Suppressor macrophage treated with lipopolysaccharide for 1 hour (primary cell): ENCODE results near the gene PDE9A.

Experiments
- DNase-seq, 3 donors: peaks; one replicate each; pipeline ENCODE4 v3.0.0-alpha.2; 2020 to 2022

PDE9A gene

DNA sequence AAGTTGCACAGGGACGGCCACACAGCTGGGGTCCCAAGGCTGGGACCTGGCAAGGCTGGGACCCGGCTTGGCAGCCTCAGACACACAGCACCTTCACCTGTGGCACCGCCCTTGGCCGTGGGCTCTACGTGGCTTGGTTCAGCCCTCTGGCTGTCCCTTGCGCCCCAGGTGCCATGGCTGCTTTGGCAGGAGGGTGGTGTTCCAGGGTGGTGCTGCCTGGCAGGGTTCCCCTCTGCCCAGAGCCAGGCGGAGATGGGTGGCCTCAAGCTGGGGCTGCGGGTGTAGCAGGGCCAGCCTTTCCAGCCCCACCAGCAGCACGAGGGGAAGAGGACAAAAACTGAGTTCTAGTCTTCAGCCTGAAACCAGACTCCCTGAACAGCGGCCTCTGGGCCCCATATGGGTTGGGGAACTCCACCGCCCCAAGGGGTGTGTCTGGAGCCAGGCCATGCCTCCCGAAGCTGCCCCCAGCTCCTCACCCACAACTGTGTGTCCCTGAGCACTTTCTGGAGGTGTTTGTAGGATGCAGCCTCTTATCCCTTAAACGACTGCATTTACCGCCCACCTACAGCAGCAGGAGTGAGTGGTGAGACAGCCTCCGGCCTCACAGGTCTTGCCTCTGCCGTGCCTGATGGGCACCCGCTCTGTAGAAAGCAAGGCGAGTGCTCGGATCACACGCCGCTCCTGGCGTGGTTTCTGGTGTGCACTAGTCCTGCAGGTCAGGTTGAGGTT is 92.3 kb downstream of the PDE9A start:
- DNase-seq: no peak

DNA sequence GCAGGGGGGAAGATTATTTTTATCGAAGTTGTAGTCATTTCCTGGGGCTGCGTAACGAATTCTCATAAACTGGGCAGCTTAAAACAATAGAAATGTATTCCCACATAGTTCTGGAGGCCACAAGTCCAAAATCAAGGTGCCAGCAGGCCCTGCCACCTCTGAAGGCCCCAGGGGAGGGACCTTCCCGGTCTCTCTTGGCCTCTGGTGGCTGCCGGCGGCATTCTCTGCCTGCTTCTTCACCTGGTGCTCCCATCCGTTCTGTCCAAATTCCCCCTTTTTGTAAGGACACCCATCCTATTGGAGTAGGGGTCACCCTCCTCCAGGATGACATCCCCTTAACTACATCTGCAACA is 92.8 kb downstream of the PDE9A start:
- peak in 1 of 3 donors; percentile 8 for DNase-seq

- DNase-seq: peak; percentile 89 to 95 (median 91)
These were observed 93.3 kb downstream of the PDE9A start for GRCh38 chr21:42746593-42747275.

GRCh38 chr21:42747276-42747701 is 93.9 kb downstream of the PDE9A start:
- DNase-seq: no peak

DNA sequence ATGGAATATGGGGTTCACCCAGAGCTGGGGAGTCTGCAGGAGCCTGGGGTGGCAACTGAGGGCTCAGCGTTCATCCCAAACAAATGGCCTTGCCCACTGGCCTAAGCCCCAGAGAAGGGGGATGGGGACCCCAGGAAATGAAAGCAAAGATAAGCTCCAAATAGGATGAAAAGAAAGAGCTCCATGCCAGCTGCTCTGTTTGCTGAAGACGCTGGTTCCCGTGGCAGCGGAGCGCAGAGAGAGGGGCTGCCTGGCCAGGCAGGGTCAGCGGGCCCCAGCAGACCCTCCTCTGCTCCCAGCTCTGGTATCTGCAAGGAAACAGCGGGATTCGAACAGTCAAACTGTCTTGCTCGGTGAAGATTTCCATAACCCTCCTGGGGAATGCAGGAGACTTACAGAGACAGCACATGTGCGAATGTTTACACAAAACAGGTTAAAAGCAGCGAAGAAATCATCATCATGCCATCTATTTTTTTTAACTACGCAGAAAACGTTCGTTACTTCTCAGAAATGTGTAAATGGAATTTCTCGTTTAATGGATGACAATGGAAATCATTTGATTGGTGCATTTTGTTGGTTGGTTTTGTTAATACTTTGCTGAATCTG is 94.4 kb downstream of the PDE9A start:
- no peak for DNase-seq

DNA sequence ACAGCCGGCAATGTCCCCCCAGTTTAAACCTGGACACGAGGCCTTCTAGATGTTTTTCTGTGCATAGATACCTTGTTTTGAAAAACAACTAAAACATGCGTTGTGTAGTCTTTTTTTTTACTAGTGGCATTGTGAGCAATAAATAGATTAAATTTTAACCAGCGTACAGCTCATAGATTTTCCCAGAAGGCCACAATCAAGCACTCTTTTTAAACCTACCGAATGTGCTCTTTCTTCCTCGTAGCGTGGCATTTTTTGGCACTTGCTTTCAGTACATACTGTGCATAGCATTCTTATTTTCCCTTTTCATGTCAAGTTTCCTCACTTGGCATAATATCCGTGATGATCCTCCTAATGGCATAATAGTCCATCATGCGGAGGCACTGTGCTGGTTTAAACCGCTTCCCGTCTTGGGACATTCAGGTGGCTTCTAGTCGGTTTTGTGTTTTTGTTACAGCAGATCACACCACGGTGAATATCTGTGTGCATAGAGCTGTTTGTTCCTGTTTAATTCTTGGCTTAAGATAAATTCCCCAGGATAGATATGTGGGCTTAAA is 95.3 kb downstream of the PDE9A start:
- DNase-seq: no peak

DNA sequence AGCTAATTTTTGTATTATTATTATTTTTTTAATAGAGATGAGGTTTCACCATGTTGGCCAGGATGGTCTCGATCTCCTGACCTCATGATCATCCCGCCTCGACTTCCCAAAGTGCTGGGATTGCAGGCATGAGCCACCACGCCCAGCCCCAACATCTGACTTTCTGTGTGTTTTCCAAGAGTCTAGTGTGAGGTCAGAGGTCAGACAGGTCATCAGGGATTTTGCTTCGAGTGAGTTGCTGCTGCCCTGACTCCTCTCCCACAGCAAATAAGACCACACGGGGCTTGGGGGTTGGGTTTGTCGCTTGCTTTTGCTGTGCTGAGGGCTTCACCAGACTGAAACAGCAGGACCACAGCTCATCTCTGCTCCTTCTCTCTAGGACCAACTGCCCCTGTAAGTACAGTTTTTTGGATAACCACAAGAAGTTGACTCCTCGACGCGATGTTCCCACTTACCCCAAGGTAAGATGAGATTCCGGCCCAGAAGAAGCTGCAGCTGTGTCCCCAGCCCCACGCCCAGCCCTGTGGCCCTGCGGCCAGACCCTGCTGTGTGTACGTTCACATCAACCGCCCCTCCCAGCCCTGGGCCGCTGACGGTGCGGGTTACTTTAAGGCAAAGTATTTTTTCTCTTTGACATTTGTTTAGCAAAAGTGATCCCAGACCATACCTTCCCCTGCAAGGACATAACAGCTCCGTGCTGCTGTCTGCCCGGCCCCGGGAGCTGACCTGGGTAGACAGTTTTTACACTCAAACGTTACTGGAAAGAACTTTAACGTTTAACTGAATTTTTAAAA is 97.5 kb downstream of the PDE9A start:
- DNase-seq: no peak

DNA sequence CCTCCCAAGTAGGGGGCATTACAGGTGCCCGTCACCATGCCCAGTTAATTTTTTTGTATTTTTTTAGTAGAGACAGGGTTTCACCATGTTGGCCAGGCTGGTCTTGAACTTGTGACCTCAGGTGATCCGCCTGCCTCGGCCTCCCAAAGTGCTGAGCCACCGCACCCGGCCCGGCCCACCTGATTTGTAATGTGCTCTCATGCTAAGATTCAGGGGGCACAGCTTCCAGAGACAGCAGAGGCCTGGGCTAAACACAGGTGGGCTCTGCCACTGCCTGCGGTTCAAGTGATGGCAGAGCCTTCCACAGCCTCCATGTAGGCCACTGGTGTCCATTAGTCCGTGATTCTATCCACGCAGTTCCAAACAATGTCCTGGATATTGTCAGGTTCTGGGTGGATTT is 98.4 kb downstream of the PDE9A start:
- DNase-seq: no peak

- DNase-seq: no peak
These were observed 100.4 kb downstream of the PDE9A start for GRCh38 chr21:42753804-42754203.

GRCh38 chr21:42754270-42754933 is 101.0 kb downstream of the PDE9A start:
- DNase-seq: no peak

- DNase-seq: no peak
These were observed 101.7 kb downstream of the PDE9A start for GRCh38 chr21:42755031-42755665.

DNA sequence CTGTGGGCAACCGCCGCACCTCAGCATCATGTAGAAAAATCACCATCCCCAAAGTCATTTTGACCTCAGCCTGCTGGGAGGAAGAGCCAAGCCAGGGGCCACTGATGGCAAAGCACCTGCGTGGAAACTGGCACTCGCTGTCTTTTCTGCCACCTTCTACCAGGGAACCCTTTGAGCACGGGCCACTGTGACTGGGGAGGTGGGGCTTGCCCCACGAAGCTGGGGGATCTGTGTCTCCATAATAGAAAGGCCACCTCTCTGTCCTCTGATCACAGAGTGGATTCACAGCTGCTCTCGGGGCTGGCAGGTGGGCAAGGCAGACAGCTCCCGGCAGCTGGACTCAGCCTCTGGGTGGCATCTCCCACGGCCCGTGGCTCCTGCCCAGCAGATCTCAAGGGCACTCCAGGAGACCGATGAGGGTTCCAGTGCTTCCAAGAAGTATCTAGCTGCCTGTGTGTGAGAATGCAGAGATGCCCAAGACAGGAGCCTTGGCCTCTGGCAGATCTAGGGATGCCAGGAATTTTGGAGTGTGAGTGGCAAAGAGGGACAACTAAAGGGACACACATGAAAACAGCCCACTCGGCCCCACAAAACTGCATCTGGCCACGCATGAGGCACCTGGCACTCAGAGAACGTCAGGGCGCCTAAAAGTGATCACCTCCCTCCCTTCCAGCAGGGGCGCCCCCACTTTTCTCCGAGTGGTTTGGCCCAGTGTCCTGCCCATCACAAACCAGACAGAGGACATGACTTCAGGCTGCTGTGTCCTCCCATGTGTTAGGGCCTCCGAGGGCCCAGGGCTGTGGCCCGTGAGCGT is 102.6 kb downstream of the PDE9A start:
- DNase-seq: no peak

DNA sequence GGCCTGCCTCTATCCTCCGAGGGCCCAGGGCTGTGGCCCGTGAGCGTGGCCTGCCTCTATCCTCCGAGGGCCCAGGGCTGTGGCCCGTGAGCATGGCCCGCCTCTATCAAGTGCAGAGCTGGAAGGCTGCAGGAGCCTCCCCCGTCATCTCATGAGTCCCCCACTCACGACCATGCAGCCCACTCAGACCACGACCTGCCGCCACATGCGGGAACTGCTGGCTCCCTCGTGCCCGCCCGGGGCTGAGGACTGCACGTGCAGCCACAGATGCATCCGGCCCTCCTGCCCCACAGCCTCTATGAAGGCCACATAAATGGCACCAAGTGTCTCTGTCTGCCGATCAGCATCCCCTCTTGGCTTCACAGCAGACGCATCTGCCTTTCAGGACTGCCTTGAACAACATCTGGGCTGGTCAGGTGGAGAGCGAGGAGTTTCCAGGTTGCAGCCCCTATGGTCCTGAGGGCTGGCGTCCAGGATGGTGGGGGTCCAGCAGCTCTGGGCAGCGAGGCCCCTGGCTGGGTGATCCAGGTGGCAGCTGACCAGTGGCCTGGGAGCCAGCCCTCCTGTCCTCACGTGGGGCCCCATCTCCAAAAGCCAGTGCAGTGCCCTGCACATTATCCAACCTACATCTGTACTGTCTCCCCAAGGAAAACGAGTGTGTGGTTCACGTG is 103.3 kb downstream of the PDE9A start:
- no peak for DNase-seq

GRCh38 chr21:42757422-42757821 is 104.0 kb downstream of the PDE9A start:
- DNase-seq: no peak

DNA sequence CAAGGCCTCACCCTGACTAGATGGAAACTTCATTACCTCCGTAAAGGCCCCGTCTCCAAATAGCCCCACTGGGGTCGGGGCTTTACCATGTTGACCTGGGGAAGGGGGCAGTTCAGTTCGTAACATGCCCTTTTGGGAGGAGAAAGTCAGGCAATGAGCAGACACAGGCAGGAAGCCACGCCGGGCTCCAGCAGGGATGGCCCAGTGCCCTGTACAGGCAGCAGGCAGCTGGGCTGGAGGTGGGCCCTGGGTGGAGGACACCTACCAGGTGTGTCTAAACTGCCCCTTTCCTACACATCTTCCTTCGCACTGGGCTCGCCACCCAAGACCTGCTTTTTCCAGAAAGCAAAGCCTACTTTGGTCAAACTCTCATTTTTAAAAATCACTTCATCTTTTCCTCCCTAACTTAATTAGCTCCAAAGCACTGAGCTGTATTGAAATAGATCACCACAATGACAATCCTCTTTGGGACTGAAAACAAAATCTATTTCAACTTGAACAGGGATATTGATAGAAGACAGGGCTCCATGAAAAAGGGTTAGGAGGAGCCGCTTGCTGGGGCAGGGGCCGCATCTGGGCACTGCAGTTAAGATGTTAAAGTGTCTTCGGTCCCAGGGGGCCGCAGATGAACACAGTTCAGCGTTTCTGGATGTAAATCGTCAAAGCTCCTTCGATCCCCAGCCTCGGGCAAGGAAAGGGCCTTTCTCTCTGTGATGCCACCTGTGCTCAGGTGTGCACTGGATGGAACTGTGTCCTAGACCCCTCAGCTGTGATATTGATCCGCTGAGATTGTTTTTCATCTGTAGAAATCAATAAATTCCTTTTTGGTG is 104.6 kb downstream of the PDE9A start:
- no peak for DNase-seq

- DNase-seq: no peak
These were observed 105.5 kb downstream of the PDE9A start for GRCh38 chr21:42758721-42759593.

GRCh38 chr21:42759594-42759927 is 106.1 kb downstream of the PDE9A start:
- no peak for DNase-seq

DNA sequence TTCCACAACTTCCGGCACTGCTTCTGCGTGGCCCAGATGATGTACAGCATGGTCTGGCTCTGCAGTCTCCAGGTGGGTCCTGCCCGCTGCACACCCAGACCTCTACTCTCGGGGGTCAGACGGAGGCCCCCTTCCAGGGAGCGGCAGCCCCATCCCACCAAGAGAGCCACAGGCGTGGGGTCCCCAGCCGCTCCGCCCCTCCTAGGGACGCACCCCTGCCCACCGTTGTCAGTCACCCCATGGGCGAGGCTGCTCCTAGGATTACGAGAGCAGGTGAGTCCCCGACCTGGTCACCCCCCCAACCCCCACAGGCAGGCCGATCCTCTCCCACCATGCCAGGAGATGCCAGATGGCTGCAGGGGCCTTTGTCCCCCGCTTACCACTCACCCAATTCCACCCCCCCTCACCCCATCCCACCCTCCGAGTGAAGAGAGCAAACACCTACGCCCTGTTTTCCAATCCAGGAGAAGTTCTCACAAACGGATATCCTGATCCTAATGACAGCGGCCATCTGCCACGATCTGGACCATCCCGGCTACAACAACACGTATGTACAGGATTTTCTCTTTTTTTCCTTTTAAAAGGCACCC is 107.0 kb downstream of the PDE9A start:
- no peak for DNase-seq
